ENCODE data around the gene PSMA3. TPM values are rescaled to one million over a fixed set of nuclear protein-coding genes. Genes with fewer than 3 reads are reported as not detected.
A peak's percentile ranks its signal among the peaks of the same experiment; 100 is the strongest.

The PSMA3 gene
- total RNA-seq, 1 experiment from 2014 or later = 104 TPM

DNA sequence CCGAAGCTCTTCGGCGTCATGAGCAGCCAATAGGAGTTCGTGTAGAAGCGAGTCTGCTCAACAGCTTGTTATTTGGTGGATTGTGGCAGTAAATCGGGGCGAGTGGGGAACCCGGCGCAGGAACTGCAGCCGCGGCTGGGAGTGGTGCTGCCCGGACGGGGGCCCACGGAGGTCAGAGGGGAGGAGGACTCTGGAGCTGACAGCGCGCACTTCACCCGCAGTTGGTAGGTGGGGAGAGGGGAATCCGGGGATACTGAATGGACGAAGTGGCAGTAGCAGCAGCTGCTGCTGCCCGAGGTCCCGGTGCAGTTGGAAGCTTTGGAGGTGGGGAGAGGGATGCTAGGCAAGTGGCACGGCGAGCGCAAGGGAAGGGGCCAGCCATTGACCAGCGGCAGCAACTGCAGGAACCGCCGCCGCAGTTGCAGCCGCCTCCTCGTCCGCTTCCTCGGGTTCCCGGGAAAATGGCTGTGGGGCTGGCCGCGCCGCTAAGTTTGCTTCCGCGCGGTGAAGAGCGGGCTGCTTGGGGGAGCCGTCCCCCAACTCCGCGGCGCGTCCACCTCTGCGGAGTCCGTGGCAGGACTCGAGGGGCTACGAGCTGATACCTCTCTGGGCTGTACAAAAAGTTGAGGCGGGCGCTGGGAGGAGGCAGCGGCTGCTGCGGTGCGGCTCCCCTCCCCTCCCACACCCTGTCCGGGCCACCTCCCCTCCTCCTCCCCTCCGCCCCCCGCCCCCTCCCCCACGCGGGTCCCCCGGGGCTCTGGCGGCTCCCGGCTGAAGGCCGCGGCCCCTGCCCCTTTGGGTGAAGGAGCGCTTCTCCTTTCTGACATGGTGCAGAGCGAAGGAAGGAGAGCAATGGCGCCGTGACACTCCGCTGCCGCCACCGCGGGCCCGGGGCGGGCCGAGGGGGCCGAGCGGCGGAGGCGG is 54.1 kb downstream of the PSMA3 start, which contains the start of gene ARID4A:
TSS of gene ARID4A (plus strand) at position 79 of the 924 bp plus-strand sequence. CDS start 1,300 bp downstream, outside the sequence.
- Histone ChIP-seq H3K36me3 (peaks cover 46% of the 10 kb centered on the region), H3K4me3 (peak within 1 kb of the TSS; percentile 71), H3K9me3 (replicated peaks) (no peaks in the 10 kb centered on the region), H3K27ac (peak within 1 kb of the TSS; percentile 98), H3K4me1 (replicated peaks) (peaks cover 7% of the 10 kb centered on the region; the same call in 1 of the 2 replicates), H3K27me3 (replicated peaks) (no peaks in the 10 kb centered on the region)
- no peak for DNase-seq (ENCODE audit: low read depth in 1 of 2, low spot score in 2 of 2)

DNA sequence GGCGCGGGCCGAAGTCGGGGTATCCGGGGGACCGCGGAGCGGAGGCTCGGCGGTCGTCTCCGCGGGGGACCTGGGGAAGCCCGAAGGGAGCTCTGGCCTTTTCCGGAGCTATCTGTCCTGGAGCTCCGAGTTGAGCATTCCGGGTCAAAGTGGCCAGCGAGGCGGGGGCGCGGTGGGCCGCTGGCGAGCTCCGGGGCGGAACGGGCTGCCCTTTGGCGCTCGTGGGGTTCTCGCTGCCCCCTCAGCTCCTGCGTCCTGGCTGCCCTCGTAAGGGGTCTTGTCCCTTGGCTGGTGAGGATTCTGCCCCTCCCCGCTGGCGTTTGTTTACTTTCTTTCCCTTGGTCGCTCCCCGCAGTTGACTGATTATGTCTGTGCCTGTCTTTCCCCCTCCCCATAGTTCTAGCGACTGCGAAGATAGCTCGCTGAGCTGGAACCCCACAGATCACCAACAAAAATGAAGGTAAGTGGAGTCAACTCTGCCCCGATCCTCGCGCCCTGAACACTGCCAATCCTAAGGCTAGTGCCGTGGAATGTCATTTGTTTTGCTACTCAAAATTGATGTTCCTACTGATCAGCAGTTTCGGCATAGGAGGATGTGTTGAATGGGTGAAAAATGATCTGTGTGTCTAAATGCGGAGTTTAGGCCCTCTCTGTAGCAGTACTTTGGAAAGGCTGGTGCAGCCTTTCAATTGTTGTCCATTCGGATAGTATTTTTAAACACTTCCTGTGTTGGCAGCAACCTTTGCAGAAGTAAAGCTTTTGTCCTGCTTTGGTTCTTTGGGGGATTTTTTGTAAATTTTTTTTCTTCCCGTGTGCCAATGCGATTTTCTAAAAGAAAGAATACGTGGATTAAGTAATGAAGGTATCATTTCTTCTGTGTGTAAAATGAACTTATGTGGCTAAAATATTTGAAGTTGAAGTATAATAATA is 55.0 kb downstream of the PSMA3 start:
- Histone ChIP-seq H3K27me3 (replicated peaks) (no peaks in the 10 kb centered on the region), H3K27ac (no peak overlapping the region), H3K36me3 (peaks cover 37% of the 10 kb centered on the region), H3K4me1 (replicated peaks) (peaks cover 7% of the 10 kb centered on the region; the same call in 1 of the 2 replicates), H3K4me3 (peak overlapping the region; percentile 71), H3K9me3 (replicated peaks) (no peaks in the 10 kb centered on the region)
- peak in 1 of 2 experiments; percentile 12 for DNase-seq (ENCODE audit: low read depth in 1 of 2, low spot score in 2 of 2)

DNA sequence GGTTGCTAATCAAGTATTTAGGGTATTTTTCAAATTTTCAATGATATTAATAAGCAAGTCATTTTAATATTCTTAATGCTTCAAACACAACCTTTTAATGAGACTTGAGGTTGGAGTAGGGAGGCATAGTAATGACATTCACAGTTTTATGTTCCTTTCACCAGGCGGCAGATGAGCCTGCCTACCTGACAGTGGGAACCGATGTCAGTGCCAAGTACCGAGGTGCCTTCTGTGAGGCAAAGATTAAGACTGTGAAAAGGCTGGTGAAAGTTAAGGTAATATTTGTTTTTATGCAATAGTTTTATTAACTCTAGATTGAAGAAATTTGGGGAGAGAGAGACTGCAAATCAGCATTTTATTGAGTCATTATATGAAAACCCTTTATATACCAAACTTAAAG is 56.8 kb downstream of the PSMA3 start:
- no peaks in the 10 kb centered on the region for H3K9me3 ChIP-seq (replicated peaks)
- H3K36me3 ChIP-seq = peaks cover 37% of the 10 kb centered on the region
- DNase-seq (ENCODE audit: low read depth in 1 of 2, low spot score in 2 of 2) = no peak
- no peak overlapping the region for H3K27ac ChIP-seq
- no peaks in the 10 kb centered on the region for H3K27me3 ChIP-seq (replicated peaks)
- no peak overlapping the region for H3K4me3 ChIP-seq
- H3K4me1 ChIP-seq (replicated peaks) = peaks cover 7% of the 10 kb centered on the region; the same call in 1 of the 2 replicates

- H3K4me1 ChIP-seq (replicated peaks) = no peaks in the 10 kb centered on the region
- H3K4me3 ChIP-seq = no peak overlapping the region
- no peaks in the 10 kb centered on the region for H3K9me3 ChIP-seq (replicated peaks)
- H3K27ac ChIP-seq = no peak overlapping the region
- DNase-seq (ENCODE audit: low read depth in 1 of 2, low spot score in 2 of 2) = no peak
- no peaks in the 10 kb centered on the region for H3K27me3 ChIP-seq (replicated peaks)
- H3K36me3 ChIP-seq = peaks cover 38% of the 10 kb centered on the region
Measured at GRCh38 chr14:58305730-58306129, 61.1 kb downstream of the PSMA3 start.

GRCh38 chr14:58307597-58308316 is 63.1 kb downstream of the PSMA3 start:
- DNase-seq (ENCODE audit: low read depth in 1 of 2, low spot score in 2 of 2) = no peak
- Histone ChIP-seq H3K27ac (no peak overlapping the region), H3K9me3 (replicated peaks) (no peaks in the 10 kb centered on the region), H3K4me1 (replicated peaks) (no peaks in the 10 kb centered on the region), H3K4me3 (no peak overlapping the region), H3K27me3 (replicated peaks) (no peaks in the 10 kb centered on the region), H3K36me3 (peaks cover 29% of the 10 kb centered on the region)

GRCh38 chr14:58309086-58309485 is 64.4 kb downstream of the PSMA3 start:
- no peak for DNase-seq (ENCODE audit: low read depth in 1 of 2, low spot score in 2 of 2)
- H3K4me3 ChIP-seq = no peak overlapping the region

GRCh38 chr14:58313699-58314098 is 69.1 kb downstream of the PSMA3 start:
- H3K4me3 ChIP-seq = no peak overlapping the region
- no peak overlapping the region for H3K27ac ChIP-seq
- no peak for DNase-seq (ENCODE audit: low read depth in 1 of 2, low spot score in 2 of 2)
- H3K9me3 ChIP-seq (replicated peaks) = no peaks in the 10 kb centered on the region
- peaks cover 3% of the 10 kb centered on the region for H3K36me3 ChIP-seq
- H3K4me1 ChIP-seq (replicated peaks) = no peaks in the 10 kb centered on the region
- no peaks in the 10 kb centered on the region for H3K27me3 ChIP-seq (replicated peaks)

More at GRCh38 chr14:58309086-58309485, 64.4 kb downstream of the PSMA3 start:
- no peaks in the 10 kb centered on the region for H3K27me3 ChIP-seq (replicated peaks)
- no peak overlapping the region for H3K27ac ChIP-seq
- H3K36me3 ChIP-seq = peaks cover 22% of the 10 kb centered on the region
- no peaks in the 10 kb centered on the region for H3K4me1 ChIP-seq (replicated peaks)
- no peaks in the 10 kb centered on the region for H3K9me3 ChIP-seq (replicated peaks)

GRCh38 chr14:58315606-58316005 is 71.0 kb downstream of the PSMA3 start:
- H3K4me3 ChIP-seq = no peak overlapping the region
- no peaks in the 10 kb centered on the region for H3K27me3 ChIP-seq (replicated peaks)
- H3K9me3 ChIP-seq (replicated peaks) = no peaks in the 10 kb centered on the region
- peaks cover under 1% of the 10 kb centered on the region for H3K36me3 ChIP-seq
- no peak for DNase-seq (ENCODE audit: low read depth in 1 of 2, low spot score in 2 of 2)
- no peak overlapping the region for H3K27ac ChIP-seq
- H3K4me1 ChIP-seq (replicated peaks) = no peaks in the 10 kb centered on the region

Other genes with a start within 250 kb of the PSMA3 start
- 0.29 TPM in 1 of 2 replicates, not detected in the other for gene ARMH4, start 92.6 kb upstream of the PSMA3 start, total RNA-seq (2014; rRNA removed; shearing (Covaris generic))
- 79.8 and 82.6 TPM in 2 replicates for gene ACTR10, start 44.7 kb upstream of the PSMA3 start, total RNA-seq (2014; rRNA removed; shearing (Covaris generic))
- gene ARID4A, start 53.7 kb downstream of the PSMA3 start, total RNA-seq (2014; rRNA removed; shearing (Covaris generic)) = 7.6 and 9.3 TPM in 2 replicates
- gene TOMM20L, start 151.1 kb downstream of the PSMA3 start, total RNA-seq (2014; rRNA removed; shearing (Covaris generic)) = not detected in 2 replicates
- 7.4 and 50.4 TPM in 2 replicates for gene TIMM9, start 182.7 kb downstream of the PSMA3 start, total RNA-seq (2014; rRNA removed; shearing (Covaris generic))
- gene KIAA0586, start 182.9 kb downstream of the PSMA3 start, total RNA-seq (2014; rRNA removed; shearing (Covaris generic)) = 19.1 and 41.9 TPM in 2 replicates